OCI-LY7 (cell line): ENCODE measurements around the gene NTRK3. TPM values are rescaled to one million over a fixed set of nuclear protein-coding genes. Genes with fewer than 3 reads are reported as not detected.

Experiments
- BruUV-seq: library from RNA; stranded (reverse); fragments of 400-500 nt; replicated peaks from 2 replicates; lab custom pipeline; 2021; lab: Mats Ljungman, UMichigan
- CTCF ChIA-PET: fragments of 300-600 bp; sonication (Branson Sonifier 250); formaldehyde crosslinking; loops from one replicate; lab custom pipeline; 2022; ENCODE audit warnings: antibody characterized with exemption; ENCODE audit not compliant: unreplicated experiment; lab: Charles Lee
- POLR2A ChIA-PET: fragments of 300-600 bp; sonication (Branson Sonifier 250); formaldehyde crosslinking; loops from one replicate; lab custom pipeline; 2022; ENCODE audit warnings: antibody characterized with exemption; lab: Charles Lee
- DNase-seq: peaks from one replicate; pipeline ENCODE4 v3.0.0-alpha.2; 2015; ENCODE audit warnings: low spot score
- H2AFZ ChIP-seq: fragments of 200-600 bp; sonication (generic), shearing (Covaris generic); 2 replicates; pipeline ENCODE4 v1.6.1; 2014; ENCODE audit warnings: mild to moderate bottlenecking, antibody characterized with exemption, low read length, moderate library complexity
- H3K27ac ChIP-seq: fragments of 200-600 bp; sonication (generic); 2 replicates; pipeline ENCODE4 v1.5.1; 2014; ENCODE audit warnings: mixed run types, low read depth, mild to moderate bottlenecking, moderate library complexity, low read length, inconsistent platforms; ENCODE audit not compliant: poor library complexity, severe bottlenecking
- H3K36me3 ChIP-seq: fragments of 200-600 bp; sonication (generic); 2 replicates; pipeline ENCODE4 v1.6.1; 2014; ENCODE audit warnings: mild to moderate bottlenecking, antibody characterized with exemption, low read length, moderate library complexity, mixed read lengths; ENCODE audit not compliant: insufficient read depth
- H3K4me1 ChIP-seq: fragments of 200-600 bp; sonication (generic); 2 replicates; pipeline ENCODE4 v1.5.1; 2014; ENCODE audit warnings: mild to moderate bottlenecking, low read length; ENCODE audit not compliant: insufficient read depth, poor library complexity, severe bottlenecking
- H3K4me2 ChIP-seq: fragments of 200-600 bp; sonication (generic); 2 replicates; pipeline ENCODE4 v1.6.1; 2014; ENCODE audit warnings: mild to moderate bottlenecking, low read length
- H3K4me3 ChIP-seq: fragments of 200-600 bp; sonication (generic); 2 replicates; pipeline ENCODE4 v1.5.1; 2014; ENCODE audit warnings: mild to moderate bottlenecking, low read depth, low read length; ENCODE audit not compliant: poor library complexity, severe bottlenecking
- H3K79me2 ChIP-seq: fragments of 200-600 bp; sonication (generic); 2 replicates; pipeline ENCODE4 v1.6.1; 2016; ENCODE audit warnings: low read depth, mild to moderate bottlenecking, low read length, moderate library complexity, mixed read lengths; ENCODE audit not compliant: insufficient read depth
- H3K9me2 ChIP-seq: fragments of 200-600 bp; sonication (generic); 2 replicates; pipeline ENCODE4 v1.6.1; 2016; ENCODE audit warnings: mild to moderate bottlenecking, low read length, mixed read lengths; ENCODE audit not compliant: insufficient read depth
- H3K9me3 ChIP-seq: fragments of 200-600 bp; sonication (generic); 2 replicates; pipeline ENCODE4 v1.6.1; 2014; ENCODE audit warnings: mild to moderate bottlenecking, mixed run types, low read length, mixed read lengths
- H4K20me1 ChIP-seq: fragments of 200-600 bp; sonication (generic); 2 replicates; pipeline ENCODE4 v1.6.1; 2014; ENCODE audit warnings: mild to moderate bottlenecking, antibody characterized with exemption, low read length, moderate library complexity, mixed read lengths; ENCODE audit not compliant: insufficient read depth
- EZH2phosphoT487 ChIP-seq: fragments of 200-600 bp; sonication (generic); IDR thresholded peaks from 2 replicates; pipeline ENCODE4 v1.6.1; 2018; ENCODE audit warnings: low read depth, borderline replicate concordance, mild to moderate bottlenecking, mixed run types, antibody characterized with exemption, low read length, moderate library complexity, mixed read lengths
- intact Hi-C: fragments of 100-400 bp; cut with micrococcal nuclease; formaldehyde crosslinking; loops from one replicate; pipeline ENCODE4 v1.10.0; 2022; ENCODE audit not compliant: unreplicated experiment
- total RNA-seq, 2 experiments: library from RNA; depleted of rRNA in 1 of 2; stranded (reverse); fragments of >200 nt in 1 of 2; shearing (Covaris generic) in 1 of 2; gene quantifications; 2 replicates each; pipeline ENCODE4 v1.2.3, GENCODE V29; 2014 to 2022
- TF ChIP-seq, protein P1 (sequence below): fragments of 200-600 bp; sonication (generic); conservative IDR thresholded peaks from 2 replicates; pipeline ENCODE4 v1.5.1; 2014; ENCODE audit warnings: mild to moderate bottlenecking, antibody characterized with exemption, low read length, moderate library complexity, mixed read lengths

The NTRK3 gene
- total RNA-seq, 2 experiments from 2014 or later = 0.50 to 2.5 TPM

DNA sequence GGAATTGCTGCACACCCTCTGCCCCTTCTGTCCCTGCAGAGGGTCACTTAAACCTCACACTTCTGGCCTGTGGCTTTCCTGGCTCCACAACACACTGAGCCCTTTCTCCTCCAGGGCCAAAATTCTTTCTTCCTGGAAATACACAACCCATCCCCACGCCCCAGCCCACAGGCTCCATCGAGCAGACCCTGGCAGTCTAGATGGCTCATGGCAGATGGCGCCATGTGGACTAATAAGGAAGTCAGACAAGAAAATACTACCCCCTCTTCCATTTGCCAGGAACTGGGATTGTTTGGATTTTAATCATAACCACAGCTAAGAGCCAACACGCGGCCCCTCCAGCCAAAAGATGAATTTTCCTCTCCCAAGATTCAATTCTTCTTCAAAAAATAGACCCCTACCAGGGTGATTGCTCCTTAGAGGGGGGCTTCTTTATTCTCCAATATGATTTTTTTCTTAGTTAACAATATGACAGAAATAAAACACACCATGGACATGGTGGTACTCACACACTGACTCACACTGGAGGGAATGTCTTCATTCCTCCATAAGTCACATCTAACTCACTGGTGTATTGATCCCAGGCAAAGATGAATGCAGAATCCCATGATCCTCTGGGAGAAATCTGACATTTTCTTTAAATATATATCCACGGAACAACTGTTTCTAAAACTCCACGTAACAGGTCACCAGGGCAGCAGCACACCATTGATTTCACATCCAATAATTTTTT is 111.5 kb downstream of the NTRK3 start:
- ChIA-PET CTCF (no interaction called here), POLR2A (no interaction called here)
- no peaks in the 10 kb centered on the region for H3K9me2 ChIP-seq
- intact Hi-C loops = no loop called here
- no peak overlapping the region for H2AFZ ChIP-seq
- no TSS peak for BruUV-seq
- H3K4me2 ChIP-seq = no peak overlapping the region
- no peaks in the 10 kb centered on the region for H3K9me3 ChIP-seq
- no peaks in the 10 kb centered on the region for H3K79me2 ChIP-seq
- no peak overlapping the region for H3K27ac ChIP-seq
- H3K4me3 ChIP-seq = no peak overlapping the region
- TF ChIP-seq EZH2phosphoT487 = no peak
- TF ChIP-seq, protein P1, sequence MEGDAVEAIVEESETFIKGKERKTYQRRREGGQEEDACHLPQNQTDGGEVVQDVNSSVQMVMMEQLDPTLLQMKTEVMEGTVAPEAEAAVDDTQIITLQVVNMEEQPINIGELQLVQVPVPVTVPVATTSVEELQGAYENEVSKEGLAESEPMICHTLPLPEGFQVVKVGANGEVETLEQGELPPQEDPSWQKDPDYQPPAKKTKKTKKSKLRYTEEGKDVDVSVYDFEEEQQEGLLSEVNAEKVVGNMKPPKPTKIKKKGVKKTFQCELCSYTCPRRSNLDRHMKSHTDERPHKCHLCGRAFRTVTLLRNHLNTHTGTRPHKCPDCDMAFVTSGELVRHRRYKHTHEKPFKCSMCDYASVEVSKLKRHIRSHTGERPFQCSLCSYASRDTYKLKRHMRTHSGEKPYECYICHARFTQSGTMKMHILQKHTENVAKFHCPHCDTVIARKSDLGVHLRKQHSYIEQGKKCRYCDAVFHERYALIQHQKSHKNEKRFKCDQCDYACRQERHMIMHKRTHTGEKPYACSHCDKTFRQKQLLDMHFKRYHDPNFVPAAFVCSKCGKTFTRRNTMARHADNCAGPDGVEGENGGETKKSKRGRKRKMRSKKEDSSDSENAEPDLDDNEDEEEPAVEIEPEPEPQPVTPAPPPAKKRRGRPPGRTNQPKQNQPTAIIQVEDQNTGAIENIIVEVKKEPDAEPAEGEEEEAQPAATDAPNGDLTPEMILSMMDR = no peak
- H4K20me1 ChIP-seq = no peaks in the 10 kb centered on the region
- H3K36me3 ChIP-seq = no peaks in the 10 kb centered on the region
- no peak for DNase-seq
- H3K4me1 ChIP-seq = no peaks in the 10 kb centered on the region

DNA sequence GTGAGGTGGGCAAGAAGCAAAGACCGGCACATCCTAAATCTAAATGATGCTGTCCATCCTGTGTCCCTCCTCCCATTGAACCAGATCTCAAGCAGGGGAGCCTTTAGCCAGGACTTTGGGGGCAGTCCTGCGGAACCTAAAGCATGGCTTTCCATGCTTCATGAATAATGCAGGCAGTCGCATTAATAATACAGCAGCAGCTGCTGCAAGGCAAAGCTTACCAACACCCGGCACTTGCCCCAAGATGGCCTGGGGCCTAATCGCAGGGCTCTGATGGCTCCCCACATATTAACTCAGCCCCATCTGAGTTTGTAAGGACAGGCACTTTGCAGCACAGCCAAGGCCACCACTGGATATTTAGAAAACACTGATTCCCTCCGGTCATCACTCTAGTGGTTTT is 114.4 kb downstream of the NTRK3 start:
- CTCF ChIA-PET = no interaction called here
- POLR2A ChIA-PET = no interaction called here
- H3K9me3 ChIP-seq = no peaks in the 10 kb centered on the region
- no peaks in the 10 kb centered on the region for H3K36me3 ChIP-seq
- no peaks in the 10 kb centered on the region for H4K20me1 ChIP-seq
- H3K4me1 ChIP-seq = no peaks in the 10 kb centered on the region
- BruUV-seq = no TSS peak
- no peak for DNase-seq
- no peaks in the 10 kb centered on the region for H3K9me2 ChIP-seq
- TF ChIP-seq EZH2phosphoT487 = no peak
- TF ChIP-seq, protein P1 = no peak
- no peaks in the 10 kb centered on the region for H3K79me2 ChIP-seq
- no peak overlapping the region for H3K4me3 ChIP-seq
- no peak overlapping the region for H3K27ac ChIP-seq
- no peak overlapping the region for H3K4me2 ChIP-seq
- intact Hi-C loops = no loop called here
- H2AFZ ChIP-seq = no peak overlapping the region

DNA sequence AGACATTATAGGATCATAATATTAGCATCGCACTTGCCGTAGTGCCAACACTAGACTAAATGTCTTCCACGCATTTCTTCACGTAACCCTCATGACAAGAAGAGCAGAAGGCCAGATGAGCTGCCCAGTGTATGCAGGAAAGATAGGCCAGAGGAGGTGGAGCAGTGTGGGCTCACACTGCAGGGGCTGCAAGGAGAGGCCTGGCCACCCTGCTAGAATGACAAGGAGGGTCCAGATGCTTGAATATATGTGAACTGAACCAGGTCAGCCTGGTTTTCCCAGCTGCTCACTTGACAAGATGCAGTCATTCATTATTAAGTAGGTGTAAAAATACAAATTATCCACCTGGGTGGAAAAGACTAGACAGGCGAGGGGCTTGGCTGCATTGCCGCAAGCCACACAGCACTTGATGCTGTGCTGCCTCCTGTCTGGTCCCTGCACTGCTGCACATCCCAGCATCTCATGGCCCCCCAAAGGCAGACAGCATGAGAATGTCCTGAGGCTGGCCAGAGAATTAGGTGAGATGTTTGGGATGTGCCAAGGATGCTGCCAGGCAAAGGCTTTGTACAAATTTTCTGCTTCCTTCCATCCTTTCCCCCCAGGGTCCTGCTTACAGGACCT is 115.2 kb downstream of the NTRK3 start:
- no peaks in the 10 kb centered on the region for H3K9me2 ChIP-seq
- no peak overlapping the region for H3K27ac ChIP-seq
- DNase-seq = no peak
- intact Hi-C loops = no loop called here
- no peak overlapping the region for H3K4me2 ChIP-seq
- POLR2A ChIA-PET = no interaction called here
- no peaks in the 10 kb centered on the region for H3K36me3 ChIP-seq
- H3K79me2 ChIP-seq = no peaks in the 10 kb centered on the region
- no TSS peak for BruUV-seq
- no peaks in the 10 kb centered on the region for H3K4me1 ChIP-seq
- no peak overlapping the region for H3K4me3 ChIP-seq
- TF ChIP-seq, protein P1 = no peak
- no peak for TF ChIP-seq EZH2phosphoT487
- H2AFZ ChIP-seq = no peak overlapping the region
- H4K20me1 ChIP-seq = no peaks in the 10 kb centered on the region
- CTCF ChIA-PET = no interaction called here
- no peaks in the 10 kb centered on the region for H3K9me3 ChIP-seq
